ENCODE data around the gene TGIF1. TPM values are rescaled to one million over a fixed set of nuclear protein-coding genes. Genes with fewer than 3 reads are reported as not detected.
"Not testable (repeated sequence)": the region's sequence is repeated elsewhere in the genome, so short reads cannot be mapped to it uniquely, and the experiment has no call there.

The TGIF1 gene
- total and polyA plus RNA-seq, 8 donors: 12.8 to 40.7 (median 18.3) TPM

GRCh38 chr18:3405713-3406112 is 44.3 kb upstream of the TGIF1 start:
- H3K4me1 ChIP-seq: no peaks in the 10 kb centered on the region
- no peaks in the 10 kb centered on the region for H3K36me3 ChIP-seq
- TF ChIP-seq CTCF (IDR thresholded peaks at IDR 0.05): no peak
- intact Hi-C loops (cut with DNase I): no loop called here
- H3K27me3 ChIP-seq: no peaks in the 10 kb centered on the region
- no peak for FAIRE-seq
- 36 to 45% methylated on average over 3 of the region's 3 CpGs for WGBS, 2 donors
- no peak for ATAC-seq
- H3K9me3 ChIP-seq: no peaks in the 10 kb centered on the region
- no peak overlapping the region for H3K27ac ChIP-seq
- no peak for DNase-seq
- H3K4me3 ChIP-seq: no peak overlapping the region

GRCh38 chr18:3408107-3408506 is 41.9 kb upstream of the TGIF1 start:
- Histone ChIP-seq H3K4me3 (no peak overlapping the region), H3K27ac (no peak overlapping the region), H3K36me3 (no peaks in the 10 kb centered on the region), H3K27me3 (no peaks in the 10 kb centered on the region), H3K4me1 (no peaks in the 10 kb centered on the region), H3K9me3 (no peaks in the 10 kb centered on the region)
- no peak for TF ChIP-seq CTCF (IDR thresholded peaks at IDR 0.05)
- FAIRE-seq: no peak
- DNase-seq: no peak
- intact Hi-C loops (cut with DNase I): no loop called here
- ATAC-seq: no peak
- WGBS, 2 donors: 86 to 91% methylated on average over 3 of the region's 3 CpGs

GRCh38 chr18:3409811-3410210 is 40.2 kb upstream of the TGIF1 start:
- Histone ChIP-seq H3K4me3 (no peak overlapping the region), H3K27ac (no peak overlapping the region), H3K27me3 (no peaks in the 10 kb centered on the region), H3K4me1 (no peaks in the 10 kb centered on the region), H3K9me3 (no peaks in the 10 kb centered on the region), H3K36me3 (no peaks in the 10 kb centered on the region)
- FAIRE-seq: no peak
- intact Hi-C loops (cut with DNase I): no loop called here
- WGBS, 2 donors: 78 to 89% methylated on average over 7 of the region's 7 CpGs
- DNase-seq: no peak
- no peak for ATAC-seq
- no peak for TF ChIP-seq CTCF (IDR thresholded peaks at IDR 0.05)

GRCh38 chr18:3410273-3410672 is 39.7 kb upstream of the TGIF1 start:
- Histone ChIP-seq H3K4me1 (no peaks in the 10 kb centered on the region), H3K4me3 (no peak overlapping the region), H3K27ac (no peak overlapping the region), H3K9me3 (no peaks in the 10 kb centered on the region), H3K27me3 (no peaks in the 10 kb centered on the region), H3K36me3 (no peaks in the 10 kb centered on the region)
- intact Hi-C loops (cut with DNase I): no loop called here
- TF ChIP-seq CTCF (IDR thresholded peaks at IDR 0.05): no peak
- FAIRE-seq (no peak), DNase-seq (no peak), ATAC-seq (no peak)
- WGBS, 2 donors: 92 to 94% methylated on average over 3 of the region's 3 CpGs

- ATAC-seq; H3K27ac ChIP-seq; H3K9me3 ChIP-seq; intact Hi-C loops (cut with DNase I); H3K4me1 ChIP-seq; H3K36me3 ChIP-seq; H3K27me3 ChIP-seq; H3K4me3 ChIP-seq; FAIRE-seq; DNase-seq: not testable (repeated sequence)
- whole genome bisulfite sequencing, 2 donors: 86 to 93% methylated on average over 3 of the region's 3 CpGs
These were observed 39.1 kb upstream of the TGIF1 start for GRCh38 chr18:3410876-3411275.

- FAIRE-seq (no peak), DNase-seq (no peak), ATAC-seq (no peak)
- no peaks in the 10 kb centered on the region for H3K27me3 ChIP-seq
- intact Hi-C loops (cut with DNase I): no loop called here
- TF ChIP-seq CTCF (IDR thresholded peaks at IDR 0.05): no peak
- no peaks in the 10 kb centered on the region for H3K9me3 ChIP-seq
- no peaks in the 10 kb centered on the region for H3K36me3 ChIP-seq
- no peaks in the 10 kb centered on the region for H3K4me1 ChIP-seq
- H3K27ac ChIP-seq: no peak overlapping the region
- WGBS, 2 donors: 73 to 74% methylated on average over 3 of the region's 3 CpGs
- no peak overlapping the region for H3K4me3 ChIP-seq
These were observed 38.6 kb upstream of the TGIF1 start for GRCh38 chr18:3411327-3411726.

All from pancreas (tissue), 10 donors.